Activated naive CD4-positive, alpha-beta T cell treated with anti-CD3 and anti-CD28 coated beads, Interleukin-2, amount 50 U/mL, for 16 hours (primary cell): ENCODE measurements around the gene USP53.
"Not testable (repeated sequence)": the region's sequence is repeated elsewhere in the genome, so short reads cannot be mapped to it uniquely, and the experiment has no call there.

Experiments used
- DNase-seq: peaks from one replicate; pipeline ENCODE4 v3.0.0-alpha.2; 2020

Gene USP53

GRCh38 chr4:119279945-119280344, 67.4 kb downstream of the USP53 start:
- DNase-seq, result not testable (repeated sequence)

- DNase-seq, result no peak
These were observed 68.9 kb downstream of the USP53 start for GRCh38 chr4:119281393-119281792.

- DNase-seq, result no peak
These were observed 72.6 kb downstream of the USP53 start for GRCh38 chr4:119284876-119285780.

- no peak for DNase-seq
These were observed 74.0 kb downstream of the USP53 start for GRCh38 chr4:119286377-119287002.

GRCh38 chr4:119289313-119289712, 76.8 kb downstream of the USP53 start:
- DNase-seq, result no peak

GRCh38 chr4:119290598-119290997, 78.1 kb downstream of the USP53 start:
- no peak for DNase-seq

GRCh38 chr4:119296356-119296755, 83.8 kb downstream of the USP53 start:
- DNase-seq, result no peak

GRCh38 chr4:119297795-119298194, 85.3 kb downstream of the USP53 start:
- no peak for DNase-seq

- no peak for DNase-seq
These were observed 86.8 kb downstream of the USP53 start for GRCh38 chr4:119299260-119299671.

- no peak for DNase-seq
These were observed 87.2 kb downstream of the USP53 start for GRCh38 chr4:119299741-119300100.

- peak; percentile 92 for DNase-seq
These were observed 87.8 kb downstream of the USP53 start for GRCh38 chr4:119300101-119300978.

GRCh38 chr4:119302073-119302832, 89.7 kb downstream of the USP53 start:
- no peak for DNase-seq

- DNase-seq, result no peak
These were observed 91.2 kb downstream of the USP53 start for GRCh38 chr4:119303587-119304305.

GRCh38 chr4:119304431-119304830, 91.9 kb downstream of the USP53 start:
- DNase-seq, result no peak

- no peak for DNase-seq
These were observed 95.1 kb downstream of the USP53 start for GRCh38 chr4:119307606-119308005.

GRCh38 chr4:119310826-119311225, 98.3 kb downstream of the USP53 start:
- no peak for DNase-seq

GRCh38 chr4:119313237-119313636, 100.7 kb downstream of the USP53 start:
- no peak for DNase-seq

- DNase-seq, result no peak
These were observed 101.8 kb downstream of the USP53 start for GRCh38 chr4:119314356-119314755.

GRCh38 chr4:119315036-119315435, 102.5 kb downstream of the USP53 start:
- no peak for DNase-seq

- no peak for DNase-seq
These were observed 105.5 kb downstream of the USP53 start for GRCh38 chr4:119317990-119318389.

- DNase-seq, result no peak
These were observed 109.6 kb downstream of the USP53 start, which contains the start of gene FABP2 for GRCh38 chr4:119321921-119322687. Gene FABP2, minus strand, starts transcription at chr4:119322138. Its CDS starts 36 bp downstream, at chr4:119322102.
